Lung (tissue), 12 donors: ENCODE results near the gene HOXA11. TPM values are rescaled to one million over a fixed set of nuclear protein-coding genes. Genes with fewer than 3 reads are reported as not detected.
A peak's percentile ranks its signal among the peaks of the same experiment; 100 is the strongest.

Source experiments
- ATAC-seq: fragments of 200-7000 bp; cut with Tn5 transposase; one replicate; pipeline ENCODE4 v1.9.1; 2020; ENCODE audit warnings: moderate number of reproducible peaks; ENCODE audit not compliant: insufficient read depth, low FRiP score
- DNase-seq, 3 donors: peaks; one replicate each; pipeline ENCODE4 v3.0.0-alpha.2; 2013 to 2017
- H3K27ac ChIP-seq, 2 donors: one replicate each; pipeline ENCODE4 v1.5.1; 2013; ENCODE audit warnings: mild to moderate bottlenecking in 2 of 2, moderate library complexity in 2 of 2, control low read depth in 1 of 2, inconsistent platforms in 1 of 2, low read depth in 1 of 2, low read length in 1 of 2
- H3K27me3 ChIP-seq, 3 donors: one replicate each; pipeline ENCODE4 v1.5.1; 2013; ENCODE audit warnings: low read length in 2 of 3; ENCODE audit not compliant: control insufficient read depth in 3 of 3, insufficient read depth in 3 of 3
- H3K36me3 ChIP-seq, 4 donors: one replicate each; pipeline ENCODE4 v1.5.1; 2013; ENCODE audit warnings: low read length in 4 of 4, mild to moderate bottlenecking in 1 of 4, moderate library complexity in 1 of 4; ENCODE audit not compliant: control insufficient read depth in 4 of 4, insufficient read depth in 4 of 4
- H3K4me1 ChIP-seq, 5 donors: one replicate each; pipeline ENCODE4 v1.5.1; 2013; ENCODE audit warnings: low read length in 5 of 5, mild to moderate bottlenecking in 2 of 5, moderate library complexity in 1 of 5; ENCODE audit not compliant: control insufficient read depth in 5 of 5, insufficient read depth in 5 of 5
- H3K4me3 ChIP-seq: one replicate; pipeline ENCODE4 v1.5.1; 2013; ENCODE audit warnings: mild to moderate bottlenecking, control low read depth, moderate library complexity
- H3K9ac ChIP-seq, 2 donors: one replicate each; pipeline ENCODE4 v1.5.1; 2013; ENCODE audit warnings: low read length in 2 of 2, control low read depth in 1 of 2; ENCODE audit not compliant: insufficient read depth in 1 of 2
- H3K9me3 ChIP-seq, 4 donors: one replicate each; pipeline ENCODE4 v1.5.1; 2013; ENCODE audit warnings: low read length in 3 of 4, mild to moderate bottlenecking in 1 of 4, moderate library complexity in 1 of 4; ENCODE audit not compliant: control insufficient read depth in 4 of 4, insufficient read depth in 3 of 4
- WGBS, 2 donors: extraction: QIAGEN DNeasy Blood & Tissue Kit; methylation state at CpG; one replicate each; pipeline ENCODE4 v1.1.7; 2013; 5-methylcytosine and 5-hydroxymethylcytosine counted together
- polyA plus RNA-seq, 2 donors: library from polyadenylated mRNA; stranded (reverse); fragments of 200-250 nt; gene quantifications; one replicate each; pipeline ENCODE4 v1.2.1, GENCODE V29; 2013
- total RNA-seq, 2 donors: library from RNA; depleted of rRNA in 1 of 2; stranded (reverse); fragments of >200 nt in 1 of 2; gene quantifications; one replicate each; pipeline ENCODE4 v1.2.1, GENCODE V29; 2014 to 2021
- TF ChIP-seq, protein P1 (sequence below): IDR thresholded peaks from 2 replicates; pipeline ENCODE4 v1.5.1; 2012; ENCODE audit warnings: mild to moderate bottlenecking; ENCODE audit errors: control extremely low read depth, extremely low read depth
- donor health status: control.
- donor health status: control.
- donor health status: Bipolar disorder and iron deficiency.
- donor health status: healthy.
- donor health status: DM: yes; HTN: yes; CAD: no.

Gene HOXA11
- total and polyA plus RNA-seq, 4 donors = not detected

DNA sequence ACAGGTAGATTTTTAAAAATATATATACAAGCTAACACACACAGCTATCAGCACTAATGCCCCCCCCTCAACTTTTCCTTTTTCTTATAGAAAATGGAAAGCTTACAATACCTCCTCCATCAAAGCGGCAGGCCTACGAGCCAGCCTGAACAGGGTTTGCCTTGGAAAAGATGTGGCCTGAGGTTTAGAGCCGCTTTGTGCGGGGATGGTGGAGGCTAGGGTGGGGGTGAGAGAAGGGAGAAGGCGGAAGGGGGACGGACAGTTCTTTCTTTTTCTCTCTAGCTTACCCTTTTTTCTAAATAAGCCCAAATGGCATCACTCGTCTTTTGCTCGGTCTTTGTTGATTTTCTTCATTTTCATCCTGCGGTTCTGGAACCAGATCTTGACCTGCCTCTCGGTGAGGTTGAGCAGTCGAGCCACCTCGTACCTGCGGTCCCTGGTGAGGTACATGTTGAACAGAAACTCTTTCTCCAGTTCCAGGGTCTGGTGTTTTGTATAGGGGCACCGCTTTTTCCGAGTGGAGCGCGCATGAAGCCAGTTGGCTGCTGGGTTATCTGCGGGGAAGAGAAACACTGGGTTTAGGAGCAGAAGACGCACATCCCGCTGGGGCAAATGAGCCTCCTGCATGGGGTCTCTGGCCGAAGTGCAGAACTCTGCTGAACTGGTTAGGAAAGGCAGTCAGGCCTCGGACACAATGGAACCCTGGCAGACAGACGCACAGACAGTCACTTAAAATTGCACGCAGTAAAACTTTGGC, 21.6 kb downstream of the HOXA11 start:
- Histone ChIP-seq H3K4me1 (peaks cover 0 to 21% (median 4%) of the 10 kb centered on the region in 5 donors), H3K9me3 (peaks cover 0 to 1% (median 0%) of the 10 kb centered on the region in 4 donors), H3K27me3 (peaks cover 3 to 95% (median 81%) of the 10 kb centered on the region in 3 donors), H3K27ac (no peak overlapping the region), H3K4me3 (no peak overlapping the region), H3K36me3 (no peaks in the 10 kb centered on the region), H3K9ac (peak overlapping the region in 1 of 2 donors; percentile 42)
- ATAC-seq (no peak), DNase-seq (no peak)
- TF ChIP-seq, protein P1, sequence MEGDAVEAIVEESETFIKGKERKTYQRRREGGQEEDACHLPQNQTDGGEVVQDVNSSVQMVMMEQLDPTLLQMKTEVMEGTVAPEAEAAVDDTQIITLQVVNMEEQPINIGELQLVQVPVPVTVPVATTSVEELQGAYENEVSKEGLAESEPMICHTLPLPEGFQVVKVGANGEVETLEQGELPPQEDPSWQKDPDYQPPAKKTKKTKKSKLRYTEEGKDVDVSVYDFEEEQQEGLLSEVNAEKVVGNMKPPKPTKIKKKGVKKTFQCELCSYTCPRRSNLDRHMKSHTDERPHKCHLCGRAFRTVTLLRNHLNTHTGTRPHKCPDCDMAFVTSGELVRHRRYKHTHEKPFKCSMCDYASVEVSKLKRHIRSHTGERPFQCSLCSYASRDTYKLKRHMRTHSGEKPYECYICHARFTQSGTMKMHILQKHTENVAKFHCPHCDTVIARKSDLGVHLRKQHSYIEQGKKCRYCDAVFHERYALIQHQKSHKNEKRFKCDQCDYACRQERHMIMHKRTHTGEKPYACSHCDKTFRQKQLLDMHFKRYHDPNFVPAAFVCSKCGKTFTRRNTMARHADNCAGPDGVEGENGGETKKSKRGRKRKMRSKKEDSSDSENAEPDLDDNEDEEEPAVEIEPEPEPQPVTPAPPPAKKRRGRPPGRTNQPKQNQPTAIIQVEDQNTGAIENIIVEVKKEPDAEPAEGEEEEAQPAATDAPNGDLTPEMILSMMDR = no peak
- WGBS, 2 donors = 30 to 56% methylated on average over 24 of the region's 24 CpGs

DNA sequence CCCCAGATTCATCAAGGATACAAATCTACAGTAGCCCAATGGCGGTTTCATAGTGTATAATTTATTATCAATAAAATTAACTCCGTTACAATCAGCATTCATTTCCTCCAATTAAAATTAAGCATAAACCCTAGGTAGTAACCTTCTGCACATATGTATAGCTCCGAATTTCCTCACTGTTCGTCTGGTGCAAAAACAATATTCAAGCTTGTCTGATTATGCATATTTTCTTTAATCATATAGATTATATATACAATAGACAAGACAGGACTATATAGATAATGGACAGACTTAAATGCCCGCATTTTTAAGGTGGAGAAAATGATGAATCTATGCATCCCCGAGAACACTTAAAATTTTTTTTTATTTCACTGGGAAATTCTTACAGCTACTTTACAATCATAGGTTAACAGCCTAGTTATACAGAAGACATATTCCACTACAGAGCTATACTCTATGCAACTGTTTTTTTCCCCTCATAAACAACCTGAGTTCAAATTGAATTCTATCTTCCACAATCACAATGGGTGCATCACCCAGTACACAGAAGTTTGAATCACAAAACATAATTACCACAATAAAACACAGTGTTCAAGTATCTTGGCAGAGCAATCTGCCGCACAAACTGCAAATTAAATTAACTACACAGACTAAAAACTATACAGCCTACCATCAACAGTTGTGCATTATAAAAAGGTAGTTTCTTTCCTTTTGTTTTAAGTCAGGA, 22.3 kb downstream of the HOXA11 start:
- WGBS, 2 donors = 48 to 61% methylated on average over 7 of the region's 7 CpGs
- no peak for ATAC-seq
- Histone ChIP-seq H3K9me3 (no peaks in the 10 kb centered on the region), H3K9ac (no peak overlapping the region), H3K36me3 (no peaks in the 10 kb centered on the region), H3K4me3 (no peak overlapping the region), H3K27ac (no peak overlapping the region), H3K27me3 (peaks cover 3 to 94% (median 81%) of the 10 kb centered on the region in 3 donors), H3K4me1 (peaks cover 0 to 21% (median 5%) of the 10 kb centered on the region in 5 donors)
- TF ChIP-seq, protein P1 = no peak
- DNase-seq = no peak

DNA sequence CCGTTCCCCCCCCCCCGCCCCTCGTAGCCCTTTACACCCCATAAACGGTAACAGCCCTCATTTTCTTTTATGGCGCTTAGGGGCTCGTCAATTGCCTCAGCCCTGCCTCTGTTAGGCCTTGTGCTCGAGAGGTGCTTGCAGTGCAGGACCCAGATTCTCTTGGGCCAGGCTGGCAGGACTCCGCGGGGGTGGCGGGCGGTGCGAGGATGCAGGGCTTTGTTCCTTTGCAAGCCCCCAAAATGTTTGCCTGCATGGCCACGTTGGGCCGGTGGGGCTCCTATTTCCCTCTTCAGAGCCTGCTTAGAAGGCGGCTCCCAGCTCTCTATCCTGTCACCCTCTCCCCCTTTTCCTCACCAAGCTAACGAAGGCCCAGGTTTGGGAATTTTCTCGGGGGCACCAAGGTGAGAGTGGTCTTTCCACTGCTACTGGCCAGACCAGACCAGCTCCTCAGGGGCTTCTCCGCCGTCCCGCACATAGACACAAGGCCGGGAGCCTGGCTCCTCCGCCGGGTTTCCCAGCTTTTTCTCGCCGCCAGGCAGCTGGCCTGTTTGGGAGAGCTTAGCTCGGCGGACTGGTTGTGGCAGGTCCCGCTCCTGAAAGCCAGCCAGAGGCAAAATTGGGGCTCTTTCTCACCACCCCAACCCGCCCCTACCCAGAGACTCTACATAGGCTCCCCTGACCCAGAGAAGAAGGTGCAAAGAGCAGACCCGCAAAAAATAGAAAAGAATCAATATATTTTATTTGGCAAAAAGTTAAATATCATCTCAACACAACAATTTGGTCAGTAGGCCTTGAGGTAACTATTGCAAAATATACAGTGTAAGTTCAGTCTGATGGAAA, 23.1 kb downstream of the HOXA11 start:
- 37 to 43% methylated on average over 27 to 30 of the region's 30 CpGs for WGBS, 2 donors

More for the DNA sequence above, 23.1 kb downstream of the HOXA11 start:
- Histone ChIP-seq H3K9me3 (no peaks in the 10 kb centered on the region), H3K4me1 (peaks cover 0 to 24% (median 5%) of the 10 kb centered on the region in 5 donors), H3K27me3 (peaks cover 3 to 94% (median 81%) of the 10 kb centered on the region in 3 donors), H3K36me3 (no peaks in the 10 kb centered on the region), H3K27ac (no peak overlapping the region), H3K9ac (no peak overlapping the region), H3K4me3 (no peak overlapping the region)
- TF ChIP-seq, protein P1 = no peak
- ATAC-seq = no peak
- DNase-seq = no peak
